K562 (cell line): ENCODE measurements around the gene NOD2. TPM values are rescaled to one million over a fixed set of nuclear protein-coding genes. Genes with fewer than 3 reads are reported as not detected.
A peak's percentile ranks its signal among the peaks of the same experiment; 100 is the strongest.

Experiments
- CTBP1 ChIP-seq: fragments of 450-650 bp; IDR thresholded peaks from 2 replicates; pipeline ENCODE4 v1.6.1; 2016; ENCODE audit warnings: borderline replicate concordance
- E2F1 ChIP-seq: sonication (generic); formaldehyde crosslinking; IDR thresholded peaks from 2 replicates; pipeline ENCODE4 v1.8.1; 2023; ENCODE audit warnings: mild to moderate bottlenecking, missing genetic modification reagents, moderate library complexity
- ELK3 ChIP-seq: fragments of 450-650 bp; formaldehyde crosslinking; IDR thresholded peaks from 2 replicates; pipeline ENCODE4 v1.4.0; 2020; ENCODE audit warnings: mild to moderate bottlenecking
- GTF2F1 ChIP-seq: IDR thresholded peaks from 2 replicates; pipeline ENCODE4 v1.6.1; 2011; ENCODE audit warnings: low read depth, low read length, improper control_type of control experiment
- HMGN3 ChIP-seq: IDR thresholded peaks from 2 replicates; pipeline ENCODE4 v1.6.1; 2011; ENCODE audit warnings: borderline replicate concordance, low read depth, mild to moderate bottlenecking, mixed read lengths, low read length; ENCODE audit not compliant: insufficient read length; ENCODE audit errors: extremely low read depth
- IRF9 ChIP-seq: fragments of 450-650 bp; IDR thresholded peaks from 2 replicates; pipeline ENCODE4 v1.6.1; 2016; ENCODE audit warnings: missing biosample characterization, missing genetic modification characterization
- KLF13 ChIP-seq: fragments of 450-650 bp; IDR thresholded peaks from 2 replicates; pipeline ENCODE4 v1.6.1; 2016; ENCODE audit warnings: missing genetic modification characterization, low read depth, mild to moderate bottlenecking, missing compliant biosample characterization, moderate library complexity, borderline replicate concordance
- MBD1 ChIP-seq: fragments of 250-450 bp; sonication (Bioruptor Pico); IDR thresholded peaks from 2 replicates; pipeline ENCODE4 v1.8.0; 2022; ENCODE audit warnings: inconsistent platforms
- NFE2L1 ChIP-seq: fragments of 450-650 bp; IDR thresholded peaks from 2 replicates; pipeline ENCODE4 v1.6.1; 2016; ENCODE audit warnings: missing genetic modification characterization, low read depth, mild to moderate bottlenecking, missing compliant biosample characterization, moderate library complexity, borderline replicate concordance
- NFYB ChIP-seq: IDR thresholded peaks from 2 replicates; pipeline ENCODE4 v1.6.1; 2011; ENCODE audit warnings: mild to moderate bottlenecking, moderate library complexity; ENCODE audit not compliant: insufficient read length; ENCODE audit errors: extremely low read depth
- PURB ChIP-seq: sonication (generic); formaldehyde crosslinking; IDR thresholded peaks from 2 replicates; pipeline ENCODE4 v1.9.0; 2021; ENCODE audit warnings: low read depth, mild to moderate bottlenecking, missing genetic modification reagents
- RNF2 ChIP-seq: sonication (generic); IDR thresholded peaks from 2 replicates; pipeline ENCODE4 v1.6.1; 2016
- SNAPC5 ChIP-seq: fragments of 250-450 bp; sonication (Bioruptor Pico); IDR thresholded peaks from 2 replicates; pipeline ENCODE4 v1.8.0; 2021; ENCODE audit warnings: moderate library complexity, mild to moderate bottlenecking, inconsistent platforms
- USF2 ChIP-seq: sonication (generic); formaldehyde crosslinking; IDR thresholded peaks from 2 replicates; pipeline ENCODE4 v1.5.0; 2020; ENCODE audit warnings: missing genetic modification reagents
- XRCC4 ChIP-seq: IDR thresholded peaks from one replicate; pipeline ENCODE4 v1.6.1; 2011; ENCODE audit not compliant: insufficient read depth, insufficient read length; ENCODE audit errors: extremely low read depth
- ZBTB33 ChIP-seq: sonication (generic); formaldehyde crosslinking; IDR thresholded peaks from 2 replicates; pipeline ENCODE4 v1.8.1; 2023; ENCODE audit warnings: mild to moderate bottlenecking, missing genetic modification reagents
- ZNF695 ChIP-seq: fragments of 450-650 bp; formaldehyde crosslinking; IDR thresholded peaks from 2 replicates; pipeline ENCODE4 v1.4.0; 2020; ENCODE audit warnings: mild to moderate bottlenecking, moderate library complexity
- polyA plus RNA-seq, 8 experiments: library from polyadenylated mRNA; depleted of rRNA in 4 of 8; stranded (reverse) in 5 of 8; unstranded in 3 of 8; fragments of >200 nt; fragmentation: Nextera tagmentation in 2 of 8; fragmentation: Illumina TruSeq in 1 of 8; extraction: Ambion mirVana in 2 of 8; extraction: Trizol in 1 of 8; gene quantifications; 2 replicates each; pipeline versions ENCODE4 v1.2.1 to v1.2.3, GENCODE V29; 2011 to 2014; ENCODE audit warnings: inconsistent platforms in 1 of 8, missing spikeins in 1 of 8
- total RNA-seq, 7 experiments: library from RNA; depleted of rRNA in 6 of 7; stranded (reverse); fragments of >200 nt in 6 of 7; fragmentation: Illumina TruSeq in 2 of 7; extraction: Trizol in 2 of 7; gene quantifications; 2 replicates each; pipeline versions ENCODE4 v1.2.1 to v1.2.3, GENCODE V29; 2011 to 2021; ENCODE audit warnings: low replicate concordance in 1 of 7

The NOD2 gene
- total and polyA plus RNA-seq, 9 of the 15 experiments (the other 6 are each of a cell fraction or from before 2014, with no cell fraction given), result 0.04 TPM; not detected in 8

GRCh38 chr16:50696575-50697420 lies 3.4 kb downstream of the NOD2 start (continued):
- TF ChIP-seq ZBTB33 (no peak), ZNF695 (CRISPR knock-in tag) (no peak), RNF2 (no peak), KLF13 (tag) (no peak), CTBP1 (peak; percentile 39; the same call in 1 of the 2 replicates), HMGN3 (no peak), PURB (CRISPR knock-in tag) (no peak), XRCC4 (no peak), NFYB (no peak), MBD1 (CRISPR knock-in tag) (no peak), IRF9 (tag) (no peak), E2F1 (CRISPR knock-in tag) (no peak), NFE2L1 (tag) (no peak), USF2 (CRISPR knock-in tag) (peak; percentile 90), SNAPC5 (CRISPR knock-in tag) (no peak), GTF2F1 (no peak), ELK3 (CRISPR knock-in tag) (no peak)
